VCaP (cell line): ENCODE results near the gene GATA3.

ENCODE experiments used
- H3K27ac ChIP-seq: fragments of 450-650 bp; 2 replicates; pipeline ENCODE4 v1.5.1; 2017
- CTCF ChIP-seq: fragments of 450-650 bp; conservative IDR thresholded peaks from 2 replicates; pipeline ENCODE4 v1.5.1; 2017; ENCODE audit warnings: mild to moderate bottlenecking, moderate library complexity

GATA3 gene

DNA sequence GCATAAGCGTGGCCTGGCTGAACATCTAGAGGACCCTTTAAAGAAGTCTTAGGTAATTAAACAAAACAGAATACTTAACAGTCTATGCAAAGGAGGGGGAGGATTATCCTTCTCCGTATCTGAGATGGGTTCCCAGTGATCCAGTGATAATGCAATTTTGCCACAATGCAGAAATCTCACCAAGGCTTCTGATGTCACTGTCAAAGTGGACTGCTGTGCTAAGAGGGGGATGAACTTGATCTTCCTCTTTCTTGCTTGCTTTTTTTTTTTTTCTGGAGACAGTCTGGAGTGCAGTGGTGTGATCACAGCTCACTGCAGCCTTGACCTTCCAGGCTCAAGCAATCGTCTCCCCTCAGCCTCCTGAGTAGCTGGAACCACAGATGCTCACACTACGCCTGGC is 30.8 kb downstream of the GATA3 start:
- TF ChIP-seq CTCF: no peak
- H3K27ac ChIP-seq: no peak overlapping the region

- TF ChIP-seq CTCF: no peak
- H3K27ac ChIP-seq: no peak overlapping the region
Observed at GRCh38 chr10:8086315-8086714, 31.8 kb downstream of the GATA3 start.

GRCh38 chr10:8088504-8088903 is 34.0 kb downstream of the GATA3 start:
- TF ChIP-seq CTCF: no peak
- H3K27ac ChIP-seq: no peak overlapping the region

DNA sequence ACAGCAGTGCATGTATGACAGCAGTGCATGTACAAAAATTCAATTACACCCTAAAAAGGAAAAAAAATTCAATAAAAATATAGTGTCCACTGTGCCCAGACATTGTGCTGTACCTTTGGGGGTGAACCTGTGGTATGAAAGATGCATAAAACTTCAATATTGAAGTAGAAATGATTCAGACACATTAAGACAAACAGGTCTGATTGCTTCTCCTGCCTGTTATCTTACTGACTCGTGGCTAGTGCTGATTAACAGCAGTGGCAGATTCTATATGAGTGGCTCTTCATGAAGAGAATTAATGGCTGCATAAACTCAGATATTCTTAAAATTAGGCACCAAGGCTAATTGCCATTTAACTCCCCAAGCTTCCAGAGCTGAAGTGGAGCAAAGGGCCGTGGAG is 37.9 kb downstream of the GATA3 start:
- no peak for TF ChIP-seq CTCF
- no peak overlapping the region for H3K27ac ChIP-seq

DNA sequence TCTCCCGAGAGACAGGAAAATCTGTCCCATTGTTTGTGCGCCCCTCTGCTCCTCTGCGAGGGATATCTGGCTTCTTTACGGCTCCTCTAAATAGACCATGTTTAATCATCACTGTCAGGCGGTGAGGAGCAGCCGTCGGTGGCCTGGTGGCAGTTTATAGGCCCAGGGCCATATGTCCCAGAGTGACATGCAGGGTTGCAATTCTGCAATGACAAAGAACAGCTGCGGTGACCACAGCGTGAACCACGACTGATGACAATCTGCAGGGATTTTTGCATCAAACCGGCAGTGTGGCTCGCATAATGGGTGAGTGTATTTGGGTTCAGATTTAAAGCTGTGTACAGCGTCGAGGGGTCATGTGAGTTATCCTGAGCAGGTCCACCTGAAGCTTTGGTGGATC is 41.5 kb downstream of the GATA3 start:
- no peak overlapping the region for H3K27ac ChIP-seq
- TF ChIP-seq CTCF: no peak

- H3K27ac ChIP-seq: no peak overlapping the region
- no peak for TF ChIP-seq CTCF
Observed at GRCh38 chr10:8096931-8097330, 42.4 kb downstream of the GATA3 start.

DNA sequence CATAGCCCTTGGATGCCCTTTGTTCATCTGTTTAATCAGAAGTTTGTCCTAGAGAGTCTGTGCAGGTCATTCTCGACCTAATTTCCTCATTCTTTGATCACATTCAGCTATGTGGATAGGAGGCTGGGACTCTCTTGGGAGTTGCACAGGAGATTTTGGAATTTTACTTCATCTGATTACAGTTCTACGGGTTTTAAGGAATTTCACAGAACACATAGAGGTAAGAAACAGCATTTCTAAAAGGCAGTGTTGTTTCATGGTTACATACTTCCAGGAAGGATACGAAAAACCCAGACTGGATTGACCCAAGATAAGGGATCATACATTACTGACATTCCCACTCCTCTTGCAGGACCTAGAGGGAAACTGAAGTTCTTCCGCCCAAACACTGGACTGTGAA is 45.9 kb downstream of the GATA3 start:
- TF ChIP-seq CTCF: no peak
- H3K27ac ChIP-seq: no peak overlapping the region
